Liver (tissue), 9 donors: ENCODE measurements around the gene PNCK. TPM values are rescaled to one million over a fixed set of nuclear protein-coding genes. Genes with fewer than 3 reads are reported as not detected.

ENCODE experiments used
- DNase-seq: peaks from one replicate; pipeline ENCODE4 v3.0.0-alpha.2; 2017; ENCODE audit warnings: low spot score
- H3K27ac ChIP-seq, 2 donors: one replicate each; pipeline ENCODE4 v1.7.0; 2013; ENCODE audit warnings: inconsistent platforms in 2 of 2, low read length in 2 of 2, control low read depth in 1 of 2, low read depth in 1 of 2, mild to moderate bottlenecking in 1 of 2
- H3K27me3 ChIP-seq, 4 donors: one replicate each; pipeline versions ENCODE4 v1.6.1 to v1.7.0; 2013; ENCODE audit warnings: low read length in 3 of 4, inconsistent platforms in 1 of 4, mild to moderate bottlenecking in 1 of 4, moderate library complexity in 1 of 4; ENCODE audit not compliant: control insufficient read depth in 4 of 4, insufficient read depth in 4 of 4
- H3K36me3 ChIP-seq, 4 donors: one replicate each; pipeline versions ENCODE4 v1.6.1 to v1.7.0; 2013; ENCODE audit warnings: low read length in 3 of 4, mild to moderate bottlenecking in 3 of 4, low read depth in 1 of 4, moderate library complexity in 1 of 4; ENCODE audit not compliant: control insufficient read depth in 4 of 4, insufficient read depth in 3 of 4
- H3K4me1 ChIP-seq, 4 donors: one replicate each; pipeline versions ENCODE4 v1.6.1 to v1.7.0; 2013; ENCODE audit warnings: low read length in 3 of 4, mild to moderate bottlenecking in 3 of 4, moderate library complexity in 1 of 4; ENCODE audit not compliant: control insufficient read depth in 4 of 4, insufficient read depth in 4 of 4
- H3K4me3 ChIP-seq, 3 donors: one replicate each; pipeline versions ENCODE4 v1.6.1 to v1.7.0; 2013; ENCODE audit warnings: low read length in 3 of 3, control low read depth in 1 of 3, low read depth in 1 of 3, mild to moderate bottlenecking in 1 of 3
- H3K9ac ChIP-seq, 2 donors: one replicate each; pipeline ENCODE4 v1.7.0; 2013; ENCODE audit warnings: low read length in 2 of 2, mild to moderate bottlenecking in 2 of 2, moderate library complexity in 2 of 2, control low read depth in 1 of 2, low read depth in 1 of 2
- H3K9me3 ChIP-seq, 4 donors: one replicate each; pipeline versions ENCODE4 v1.6.1 to v1.7.0; 2013; ENCODE audit warnings: low read length in 3 of 4; ENCODE audit not compliant: control insufficient read depth in 4 of 4
- FOXA1 ChIP-seq: IDR thresholded peaks from 2 replicates; pipeline ENCODE4 v1.6.1; 2016; ENCODE audit warnings: antibody characterized with exemption
- FOXA2 ChIP-seq: IDR thresholded peaks from 2 replicates; pipeline ENCODE4 v1.6.1; 2016; ENCODE audit warnings: antibody characterized with exemption
- GABPA ChIP-seq, 2 donors: IDR thresholded peaks in 1 of 2; conservative IDR thresholded peaks in 1 of 2; 2 replicates each; pipeline ENCODE4 v1.6.1; 2016; ENCODE audit warnings: antibody characterized with exemption in 2 of 2, mild to moderate bottlenecking in 1 of 2, moderate library complexity in 1 of 2
- HNF4A ChIP-seq, 2 donors: conservative IDR thresholded peaks; 2 replicates each; pipeline ENCODE4 v1.6.1; 2016; ENCODE audit warnings: antibody characterized with exemption in 2 of 2, mild to moderate bottlenecking in 2 of 2
- HNF4G ChIP-seq: IDR thresholded peaks from 2 replicates; pipeline ENCODE4 v1.6.1; 2016; ENCODE audit warnings: antibody characterized with exemption
- JUND ChIP-seq, 2 donors: IDR thresholded peaks; 2 replicates each; pipeline ENCODE4 v1.6.1; 2016; ENCODE audit warnings: antibody characterized with exemption in 2 of 2
- NR2F2 ChIP-seq: IDR thresholded peaks from 2 replicates; pipeline ENCODE4 v1.6.1; 2016; ENCODE audit warnings: antibody characterized with exemption
- RAD21 ChIP-seq, 2 donors: IDR thresholded peaks; 2 replicates each; pipeline ENCODE4 v1.6.1; 2016; ENCODE audit warnings: antibody characterized with exemption in 2 of 2, mild to moderate bottlenecking in 2 of 2
- REST ChIP-seq: IDR thresholded peaks from 2 replicates; pipeline ENCODE4 v1.6.1; 2016; ENCODE audit warnings: antibody characterized with exemption, mild to moderate bottlenecking
- RXRA ChIP-seq, 2 donors: IDR thresholded peaks; 2 replicates each; pipeline ENCODE4 v1.6.1; 2017 to 2018; ENCODE audit warnings: antibody characterized with exemption in 2 of 2, mild to moderate bottlenecking in 1 of 2
- SP1 ChIP-seq: IDR thresholded peaks from 2 replicates; pipeline ENCODE4 v1.6.1; 2018; ENCODE audit warnings: antibody characterized with exemption, mild to moderate bottlenecking
- TAF1 ChIP-seq: conservative IDR thresholded peaks from 2 replicates; pipeline ENCODE4 v1.6.1; 2016; ENCODE audit warnings: antibody characterized with exemption, mild to moderate bottlenecking
- YY1 ChIP-seq: IDR thresholded peaks from 2 replicates; pipeline ENCODE4 v1.6.1; 2016; ENCODE audit warnings: antibody characterized with exemption, mild to moderate bottlenecking
- WGBS: extraction: QIAGEN DNeasy Blood & Tissue Kit; methylation state at CpG from one replicate; pipeline ENCODE4 v1.1.7; 2013; 5-methylcytosine and 5-hydroxymethylcytosine counted together
- polyA plus RNA-seq, 2 donors: library from polyadenylated mRNA; stranded (reverse) in 1 of 2; unstranded in 1 of 2; fragments of 200-250 nt in 1 of 2; fragments of >200 nt in 1 of 2; fragmentation: Nextera tagmentation in 1 of 2; extraction: Ambion mirVana in 1 of 2; gene quantifications; one replicate each; pipeline versions ENCODE4 v1.2.1 to v1.2.3, GENCODE V29; 2013 to 2015
- total RNA-seq, 2 donors: library from RNA; depleted of rRNA; stranded (reverse); fragments of >200 nt; gene quantifications; one replicate each; pipeline ENCODE4 v1.2.3, GENCODE V29; 2014
- TF ChIP-seq, protein P1 (sequence below): IDR thresholded peaks from 2 replicates; pipeline ENCODE4 v1.6.1; 2016; ENCODE audit warnings: antibody characterized with exemption
- TF ChIP-seq, protein P2 (sequence below): IDR thresholded peaks from 2 replicates; pipeline ENCODE4 v1.6.1; 2016; ENCODE audit warnings: antibody characterized with exemption
- donor health status: healthy.
- donor health status: healthy.
- donor health status: healthy.
- donor health status: healthy.
- donor health status: healthy.

The PNCK gene
- total and polyA plus RNA-seq, 4 donors: 0.02 to 0.17 TPM; not detected in 2

- no peak overlapping the region for H3K9ac ChIP-seq
- no peak overlapping the region for H3K27ac ChIP-seq
- no peaks in the 10 kb centered on the region for H3K9me3 ChIP-seq
- no peaks in the 10 kb centered on the region for H3K4me1 ChIP-seq
- H3K4me3 ChIP-seq: no peak overlapping the region
- WGBS: 87% methylated on average over 23 of the region's 23 CpGs
- no peak for TF ChIP-seq FOXA1
- TF ChIP-seq TAF1: no peak
- TF ChIP-seq SP1: no peak
- no peak for TF ChIP-seq HNF4G
- TF ChIP-seq, protein P1, sequence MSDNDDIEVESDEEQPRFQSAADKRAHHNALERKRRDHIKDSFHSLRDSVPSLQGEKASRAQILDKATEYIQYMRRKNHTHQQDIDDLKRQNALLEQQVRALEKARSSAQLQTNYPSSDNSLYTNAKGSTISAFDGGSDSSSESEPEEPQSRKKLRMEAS: no peak
- no peak for TF ChIP-seq JUND (IDR thresholded peaks at IDR 0.05)
- TF ChIP-seq RAD21 (IDR thresholded peaks at IDR 0.05): no peak
- no peak for TF ChIP-seq RXRA (IDR thresholded peaks at IDR 0.05)
- no peak for TF ChIP-seq GABPA (IDR thresholded peaks at IDR 0.05 in 1 of 2, conservative IDR thresholded peaks at IDR 0.05 in 1 of 2)
- TF ChIP-seq YY1: no peak
- TF ChIP-seq HNF4A (conservative IDR thresholded peaks at IDR 0.05): no peak
- TF ChIP-seq FOXA2: no peak
- TF ChIP-seq NR2F2: no peak
- no peak for DNase-seq
- no peaks in the 10 kb centered on the region for H3K27me3 ChIP-seq
- peaks cover 0 to 23% (median 4%) of the 10 kb centered on the region in 4 donors for H3K36me3 ChIP-seq
Measured at GRCh38 chrX:153702336-153703035, 28.9 kb upstream of the PNCK start.

GRCh38 chrX:153701706-153702105, 28.1 kb upstream of the PNCK start:
- Histone ChIP-seq H3K4me1 (no peaks in the 10 kb centered on the region), H3K4me3 (no peak overlapping the region), H3K9me3 (no peaks in the 10 kb centered on the region), H3K9ac (no peak overlapping the region), H3K36me3 (peaks cover 0 to 23% (median 4%) of the 10 kb centered on the region in 4 donors), H3K27ac (no peak overlapping the region), H3K27me3 (no peaks in the 10 kb centered on the region)
- 96% methylated on average over 12 of the region's 12 CpGs for WGBS
- TF ChIP-seq REST: no peak
- TF ChIP-seq HNF4G: no peak
- TF ChIP-seq FOXA2: no peak
- no peak for TF ChIP-seq FOXA1
- TF ChIP-seq, protein P2, sequence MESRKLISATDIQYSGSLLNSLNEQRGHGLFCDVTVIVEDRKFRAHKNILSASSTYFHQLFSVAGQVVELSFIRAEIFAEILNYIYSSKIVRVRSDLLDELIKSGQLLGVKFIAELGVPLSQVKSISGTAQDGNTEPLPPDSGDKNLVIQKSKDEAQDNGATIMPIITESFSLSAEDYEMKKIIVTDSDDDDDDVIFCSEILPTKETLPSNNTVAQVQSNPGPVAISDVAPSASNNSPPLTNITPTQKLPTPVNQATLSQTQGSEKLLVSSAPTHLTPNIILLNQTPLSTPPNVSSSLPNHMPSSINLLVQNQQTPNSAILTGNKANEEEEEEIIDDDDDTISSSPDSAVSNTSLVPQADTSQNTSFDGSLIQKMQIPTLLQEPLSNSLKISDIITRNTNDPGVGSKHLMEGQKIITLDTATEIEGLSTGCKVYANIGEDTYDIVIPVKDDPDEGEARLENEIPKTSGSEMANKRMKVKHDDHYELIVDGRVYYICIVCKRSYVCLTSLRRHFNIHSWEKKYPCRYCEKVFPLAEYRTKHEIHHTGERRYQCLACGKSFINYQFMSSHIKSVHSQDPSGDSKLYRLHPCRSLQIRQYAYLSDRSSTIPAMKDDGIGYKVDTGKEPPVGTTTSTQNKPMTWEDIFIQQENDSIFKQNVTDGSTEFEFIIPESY: no peak
- TF ChIP-seq, protein P1: no peak
- TF ChIP-seq TAF1: no peak
- no peak for TF ChIP-seq HNF4A (conservative IDR thresholded peaks at IDR 0.05)
- no peak for TF ChIP-seq SP1
- TF ChIP-seq JUND (IDR thresholded peaks at IDR 0.05): no peak
- no peak for DNase-seq
